Measurements from ENCODE around the gene ABI2.

DNA sequence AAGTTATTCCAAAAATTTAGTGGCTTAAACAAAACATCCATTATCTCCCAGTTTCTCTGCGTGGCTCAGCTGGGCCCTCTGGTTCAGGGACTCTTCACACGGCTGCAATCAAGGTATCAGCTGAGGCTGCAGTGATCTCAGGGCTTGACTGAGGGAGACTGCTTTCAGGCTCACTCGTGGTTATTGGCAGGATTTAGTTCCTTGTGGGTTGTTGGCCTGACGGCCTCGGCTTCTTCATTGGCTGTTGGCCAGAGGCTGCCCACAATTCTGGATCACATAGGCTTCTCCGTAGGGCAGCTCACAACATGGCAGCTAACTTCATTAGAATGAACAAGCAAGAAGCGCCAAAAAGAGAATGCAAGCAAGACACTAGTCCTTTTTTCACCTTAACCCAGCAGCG is 90.1 kb downstream of the ABI2 start:
- TF ChIP-seq, protein P1, sequence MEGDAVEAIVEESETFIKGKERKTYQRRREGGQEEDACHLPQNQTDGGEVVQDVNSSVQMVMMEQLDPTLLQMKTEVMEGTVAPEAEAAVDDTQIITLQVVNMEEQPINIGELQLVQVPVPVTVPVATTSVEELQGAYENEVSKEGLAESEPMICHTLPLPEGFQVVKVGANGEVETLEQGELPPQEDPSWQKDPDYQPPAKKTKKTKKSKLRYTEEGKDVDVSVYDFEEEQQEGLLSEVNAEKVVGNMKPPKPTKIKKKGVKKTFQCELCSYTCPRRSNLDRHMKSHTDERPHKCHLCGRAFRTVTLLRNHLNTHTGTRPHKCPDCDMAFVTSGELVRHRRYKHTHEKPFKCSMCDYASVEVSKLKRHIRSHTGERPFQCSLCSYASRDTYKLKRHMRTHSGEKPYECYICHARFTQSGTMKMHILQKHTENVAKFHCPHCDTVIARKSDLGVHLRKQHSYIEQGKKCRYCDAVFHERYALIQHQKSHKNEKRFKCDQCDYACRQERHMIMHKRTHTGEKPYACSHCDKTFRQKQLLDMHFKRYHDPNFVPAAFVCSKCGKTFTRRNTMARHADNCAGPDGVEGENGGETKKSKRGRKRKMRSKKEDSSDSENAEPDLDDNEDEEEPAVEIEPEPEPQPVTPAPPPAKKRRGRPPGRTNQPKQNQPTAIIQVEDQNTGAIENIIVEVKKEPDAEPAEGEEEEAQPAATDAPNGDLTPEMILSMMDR (conservative IDR thresholded peaks at IDR 0.05; ENCODE audit: low read length) = no peak
- TF ChIP-seq EZH2phosphoT487 (IDR thresholded peaks at IDR 0.05; ENCODE audit: borderline replicate concordance) = no peak

All from Loucy (cell line).